ENCODE data around the gene CCBE1.
"Not testable (repeated sequence)": the region's sequence is repeated elsewhere in the genome, so short reads cannot be mapped to it uniquely, and the experiment has no call there.

The CCBE1 gene

DNA sequence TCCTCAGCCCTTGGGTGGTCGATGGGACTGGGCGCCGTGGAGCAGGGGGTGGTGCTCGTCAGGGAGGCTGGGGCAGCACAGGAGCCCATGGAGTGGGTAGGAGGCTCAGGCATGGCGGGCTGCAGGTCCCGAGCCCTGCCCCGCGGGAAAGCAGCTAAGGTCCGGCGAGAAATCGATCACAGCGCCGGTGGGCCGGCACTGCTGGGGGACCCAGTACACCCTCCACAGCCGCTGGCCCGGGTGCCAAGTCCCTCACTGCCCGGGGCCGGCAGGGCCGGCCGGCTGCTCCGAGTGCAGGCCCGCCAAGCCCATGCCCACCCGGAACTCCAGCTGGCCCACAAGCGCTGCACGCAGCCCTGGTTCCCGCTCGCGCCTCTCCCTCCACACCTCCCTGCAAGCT, 16.9 kb upstream of the CCBE1 start:
- not testable (repeated sequence) for DNase-seq

DNA sequence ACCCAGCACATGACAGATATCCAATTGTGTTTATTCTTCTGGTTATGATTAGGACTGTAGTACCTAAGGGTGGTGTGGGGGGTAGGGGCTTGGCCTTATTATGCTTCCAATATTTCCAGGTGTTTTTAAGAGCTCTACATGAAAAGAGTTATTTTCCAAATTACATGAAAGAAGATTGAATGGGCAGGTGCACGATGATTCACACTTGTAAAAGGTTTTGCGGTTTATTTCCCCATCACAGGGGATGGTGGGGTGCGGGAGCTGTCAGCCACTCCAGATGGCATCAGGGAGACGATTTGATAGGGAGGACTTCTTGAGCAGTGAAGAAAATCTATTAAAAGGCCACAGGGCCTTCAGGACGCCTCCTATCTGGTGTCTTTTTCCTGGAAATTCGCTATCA, 15.1 kb upstream of the CCBE1 start:
- no peak for DNase-seq

DNA sequence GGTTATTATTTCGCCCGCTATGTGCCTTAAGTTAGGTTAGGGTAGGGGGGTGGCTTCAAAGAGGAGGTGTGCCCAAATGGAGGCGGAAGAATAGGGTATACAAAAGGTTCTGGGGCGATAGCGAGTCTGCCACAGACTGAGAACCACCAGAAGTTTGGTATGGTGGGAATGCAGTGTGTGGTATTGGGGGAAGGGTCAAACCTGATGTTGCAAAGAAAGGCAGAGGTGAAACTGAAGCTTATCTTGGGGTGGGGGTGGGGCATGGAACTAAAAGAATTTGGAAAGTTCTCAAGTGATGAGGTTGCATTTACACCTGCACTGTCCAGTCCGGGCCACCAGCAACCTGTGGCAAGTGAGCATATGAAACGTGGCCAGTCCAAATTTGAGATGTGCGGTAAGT, 11.8 kb upstream of the CCBE1 start:
- no peak for DNase-seq

DNA sequence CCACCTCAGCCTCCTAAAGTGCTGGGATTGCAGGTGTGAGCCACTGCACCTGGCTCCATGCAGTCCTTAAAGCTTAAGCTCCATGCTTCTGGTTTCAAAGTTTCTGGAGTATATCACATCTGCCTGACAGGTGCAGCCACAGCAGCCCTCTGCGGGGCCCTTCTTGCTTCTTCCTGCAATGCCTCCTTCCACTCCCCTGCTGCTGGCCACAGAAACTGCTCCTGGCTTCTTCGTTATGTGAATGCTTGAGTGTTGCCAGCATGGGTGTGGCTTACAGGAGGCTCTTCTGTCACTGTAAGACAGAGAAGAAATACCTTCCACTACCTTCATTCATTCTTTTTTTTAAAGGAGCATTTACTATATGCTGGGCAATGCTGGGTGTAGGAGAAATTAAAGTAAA, 10.1 kb upstream of the CCBE1 start:
- no peak for DNase-seq

DNA sequence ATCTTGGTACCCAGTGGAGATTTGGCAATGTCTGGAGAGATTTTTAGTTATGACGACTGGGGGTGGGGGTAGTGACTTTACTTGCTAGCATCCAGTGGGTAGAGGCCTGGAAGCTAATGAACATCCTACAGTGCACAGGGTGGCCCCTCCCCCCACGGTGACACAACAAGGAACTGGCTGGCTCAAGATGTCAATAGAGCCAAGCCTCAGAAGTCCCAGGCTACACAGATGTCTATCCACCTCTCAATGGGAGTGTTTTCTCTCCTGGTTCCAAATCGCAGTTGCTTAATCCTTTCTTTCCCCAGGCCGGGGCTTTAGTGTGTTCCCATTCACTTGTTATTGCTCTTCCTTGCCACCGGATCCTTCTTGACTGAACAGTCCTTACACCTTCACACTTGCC, 9.3 kb upstream of the CCBE1 start:
- DNase-seq = no peak

DNA sequence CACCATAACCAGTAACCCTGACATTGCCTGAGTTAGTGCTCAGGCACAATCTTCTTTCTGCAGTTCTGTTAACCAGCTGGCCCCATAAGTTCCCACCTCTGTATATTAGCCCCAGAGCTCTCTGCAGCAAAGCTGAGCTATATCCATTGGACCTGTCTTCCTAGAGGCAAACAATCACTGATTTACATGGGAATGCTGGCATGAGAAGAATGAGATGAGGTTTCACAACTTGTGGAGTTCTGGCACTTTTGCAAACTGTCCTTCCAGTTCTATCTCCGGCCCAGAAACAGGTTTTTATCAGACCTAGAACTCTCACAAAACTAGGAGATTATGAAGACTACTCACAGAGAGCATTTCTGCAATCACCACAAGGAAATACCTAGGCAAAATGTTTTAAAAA, 7.9 kb upstream of the CCBE1 start:
- no peak for DNase-seq

DNA sequence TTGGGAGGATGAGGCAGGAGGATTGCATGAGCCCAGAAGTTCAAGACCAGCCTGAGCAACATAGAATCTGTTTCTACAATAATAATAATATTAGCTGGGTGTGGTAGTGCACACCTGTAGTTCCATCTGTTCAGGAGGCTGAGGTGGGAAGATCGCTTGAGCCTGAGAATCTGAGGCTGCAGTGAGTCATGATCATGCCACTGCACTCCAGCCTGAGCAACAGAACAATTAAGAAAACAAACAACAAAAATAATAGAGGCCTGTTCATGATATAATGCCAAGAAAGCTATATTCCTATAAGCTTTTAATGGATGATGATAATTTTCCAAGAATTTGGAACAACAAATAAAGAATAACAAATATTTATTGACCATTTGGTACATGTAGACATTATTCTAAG, 6.9 kb upstream of the CCBE1 start:
- peak; percentile 42 for DNase-seq

DNA sequence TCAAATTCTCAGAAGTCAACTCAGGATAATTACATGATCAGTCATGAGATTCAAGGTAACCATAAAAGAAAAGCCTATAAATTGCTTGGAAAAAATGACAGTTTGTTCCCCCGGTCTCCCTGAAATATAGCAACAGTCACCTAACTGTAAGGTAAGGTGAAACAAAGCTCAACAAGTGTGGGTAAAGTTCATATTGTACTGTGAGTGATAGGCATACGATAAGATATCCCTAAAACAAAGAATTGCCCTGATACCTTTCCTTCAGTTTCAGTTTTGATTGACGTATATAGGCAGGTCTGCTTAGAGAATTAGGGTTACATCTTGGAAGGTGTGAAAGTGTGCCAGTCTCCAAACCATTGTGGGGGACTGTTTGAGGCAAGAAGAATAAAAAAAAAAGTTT, 4.0 kb upstream of the CCBE1 start:
- DNase-seq = no peak

DNA sequence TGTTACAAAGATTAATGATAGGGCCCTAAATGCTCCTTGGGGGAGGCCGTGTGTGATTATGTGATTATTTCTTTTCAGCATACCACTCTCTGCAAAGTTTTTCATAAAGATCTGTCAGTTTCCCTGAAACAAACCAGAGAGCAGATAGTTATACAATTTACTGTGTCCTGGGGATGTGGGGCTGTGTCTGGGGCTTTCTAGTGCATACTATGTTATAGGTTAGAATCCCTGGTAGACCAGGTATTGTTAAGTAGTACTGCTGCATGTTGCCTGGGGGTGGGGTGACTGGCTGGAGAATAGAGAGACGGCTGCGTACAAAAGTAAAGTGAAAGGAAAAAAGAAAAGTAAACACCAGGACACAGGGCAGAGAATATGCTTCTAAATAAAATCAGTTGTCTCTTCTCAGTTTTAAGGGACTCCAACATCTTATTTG, 3.3 kb upstream of the CCBE1 start:
- no peak for DNase-seq

DNA sequence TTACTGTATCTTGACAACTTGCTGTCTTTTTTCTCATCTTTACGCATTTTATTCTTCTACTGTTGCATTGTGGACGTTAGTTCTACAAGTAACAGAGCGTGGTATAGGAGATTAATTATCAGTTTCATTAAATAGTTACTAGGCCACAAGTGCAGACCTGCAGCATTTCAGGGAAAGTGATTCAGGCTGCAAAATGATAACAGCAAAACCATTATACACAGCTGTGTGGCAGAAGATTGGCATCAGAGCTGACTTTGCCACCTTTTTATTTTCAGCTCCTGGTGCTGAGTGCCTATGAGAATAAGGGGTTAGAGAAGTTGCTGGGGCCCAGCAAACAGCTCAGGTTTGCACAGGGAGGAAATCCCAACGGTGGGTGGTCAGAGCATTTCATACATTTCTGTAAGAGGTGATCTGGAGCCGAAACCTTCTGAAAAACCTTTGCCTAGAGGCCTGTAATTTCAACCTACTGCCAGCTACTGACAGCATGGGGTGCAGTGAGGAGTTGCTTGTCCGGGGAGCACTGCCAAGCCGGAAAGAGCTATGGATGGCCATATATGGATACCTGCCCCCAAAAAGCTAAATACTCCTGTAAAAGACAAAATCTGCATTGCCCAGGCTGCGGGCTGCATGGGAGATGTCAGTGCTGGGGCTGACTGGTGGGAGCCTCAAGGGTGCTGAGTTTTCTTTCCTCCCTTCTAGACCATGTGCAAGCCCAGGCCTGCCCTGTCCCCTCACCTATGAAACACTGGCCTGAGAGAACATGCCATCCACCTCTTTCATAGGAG, 2.7 kb upstream of the CCBE1 start:
- no peak for DNase-seq

DNA sequence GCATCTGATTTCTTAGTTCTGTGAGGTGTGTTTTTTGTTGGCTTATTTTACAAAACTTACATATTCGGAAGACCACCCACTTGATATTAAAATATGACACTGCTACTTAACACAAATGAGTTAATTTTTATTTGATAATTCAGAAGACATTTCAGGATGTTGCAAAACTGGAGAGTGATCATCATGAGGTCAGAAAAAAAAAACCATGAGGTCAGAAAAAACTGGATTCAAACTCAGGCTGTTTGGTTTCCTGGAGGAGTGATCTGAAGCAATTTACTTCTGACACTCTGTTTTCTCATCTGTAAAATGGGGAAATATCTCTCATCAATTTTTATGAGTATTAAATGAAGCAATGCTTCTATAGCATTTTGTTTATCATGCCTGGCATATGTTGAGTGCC, 1.8 kb upstream of the CCBE1 start:
- no peak for DNase-seq

DNA sequence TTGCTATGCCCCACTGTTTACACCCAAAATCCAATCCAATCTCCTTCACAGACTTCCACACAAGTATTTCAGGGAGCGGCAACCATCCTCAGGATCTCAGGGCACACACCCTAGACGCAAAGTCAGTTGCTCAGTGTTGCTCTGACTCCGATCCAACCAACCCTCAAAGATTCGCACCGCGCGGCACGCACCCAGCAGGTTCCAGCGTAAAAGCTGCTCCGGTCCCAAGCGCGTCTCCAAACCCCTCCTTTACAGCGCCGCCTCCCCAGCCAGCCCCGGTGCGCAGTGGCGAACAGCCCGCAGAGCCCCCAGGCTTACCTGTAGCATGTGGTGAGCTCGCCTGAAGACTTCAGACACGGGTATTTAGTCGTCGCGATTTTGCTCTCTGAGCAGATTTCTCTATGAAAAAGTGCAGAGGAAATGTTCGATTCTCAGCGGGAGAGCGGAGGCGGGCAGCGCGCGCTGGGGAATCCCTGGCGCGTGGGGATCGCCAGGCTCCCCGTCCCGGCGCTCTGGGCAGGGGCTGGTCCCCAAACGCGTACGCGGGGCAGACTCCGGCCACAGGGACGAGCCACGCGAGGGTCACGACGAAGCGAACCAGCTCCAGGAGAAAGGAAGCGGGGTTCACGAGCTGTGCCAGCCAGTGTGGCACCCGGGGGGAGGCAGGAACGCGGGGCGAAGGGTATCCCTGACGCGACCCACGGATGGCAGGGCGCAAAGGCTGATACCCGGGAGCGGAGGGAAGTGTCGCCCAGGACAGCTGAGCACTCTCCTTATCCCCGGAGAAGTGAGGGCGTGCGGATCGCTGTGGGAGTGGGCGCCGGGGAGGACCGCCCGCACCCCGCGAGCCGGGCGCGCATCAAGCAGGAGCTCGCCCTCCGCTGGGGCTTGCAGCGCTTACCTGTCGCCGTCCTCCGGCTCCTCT, 650 bp downstream of the CCBE1 start:
- DNase-seq = peak; percentile 76

DNA sequence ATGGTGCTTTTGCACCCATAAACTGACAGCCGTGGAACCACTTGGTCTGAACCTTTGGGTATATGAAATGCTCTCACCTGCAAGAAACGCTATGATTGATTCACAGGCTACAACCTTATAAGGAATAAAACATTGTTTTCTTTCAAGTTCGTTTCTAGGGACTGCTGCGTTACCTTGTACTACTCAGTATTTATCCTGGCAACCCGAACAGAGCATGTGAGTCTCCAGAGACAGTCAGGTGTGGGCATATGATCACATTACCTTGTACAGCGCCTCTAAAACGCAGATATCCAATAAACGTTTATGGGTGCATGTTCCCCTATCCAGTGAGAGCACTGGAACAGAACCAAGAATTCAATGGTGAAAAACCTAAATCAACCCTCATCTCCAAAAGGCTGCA, 1.7 kb downstream of the CCBE1 start:
- DNase-seq = no peak

DNA sequence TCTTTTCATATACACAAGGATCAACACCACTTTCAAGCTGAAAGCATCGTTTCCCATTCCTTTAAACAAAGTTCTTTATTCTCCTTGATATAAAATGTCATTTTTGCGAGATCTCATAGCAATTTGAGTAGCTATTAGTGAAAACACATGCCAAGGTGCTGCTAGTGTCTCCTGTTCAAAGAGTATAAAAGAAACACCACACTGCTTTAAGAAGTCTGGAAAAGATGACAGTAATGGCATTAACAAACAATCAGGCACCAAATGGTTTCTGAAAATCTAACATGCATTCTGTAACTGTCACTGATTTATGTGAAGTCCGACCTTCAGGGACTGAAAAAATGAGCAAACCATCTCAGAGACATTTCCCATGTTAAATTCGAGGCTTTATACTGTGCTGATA, 2.4 kb downstream of the CCBE1 start:
- no peak for DNase-seq

DNA sequence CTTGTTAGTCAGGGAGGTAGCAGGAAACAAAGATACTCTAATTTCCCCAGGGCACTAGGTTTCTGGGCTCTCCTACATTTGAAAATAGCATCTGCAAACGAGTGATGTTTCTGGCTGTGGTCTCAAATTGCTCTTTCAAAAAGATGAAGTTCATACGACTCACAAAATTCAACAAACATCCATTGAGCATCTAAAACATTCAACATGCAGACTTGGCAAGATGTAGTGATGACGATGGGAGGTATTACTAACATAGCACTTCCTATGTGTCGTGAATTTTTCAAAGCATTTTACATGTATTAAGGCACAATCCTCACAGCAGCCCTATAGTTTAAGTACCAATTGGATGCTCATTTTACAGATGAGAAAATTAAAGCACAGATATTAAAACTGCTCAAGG, 5.2 kb downstream of the CCBE1 start:
- DNase-seq = no peak

DNA sequence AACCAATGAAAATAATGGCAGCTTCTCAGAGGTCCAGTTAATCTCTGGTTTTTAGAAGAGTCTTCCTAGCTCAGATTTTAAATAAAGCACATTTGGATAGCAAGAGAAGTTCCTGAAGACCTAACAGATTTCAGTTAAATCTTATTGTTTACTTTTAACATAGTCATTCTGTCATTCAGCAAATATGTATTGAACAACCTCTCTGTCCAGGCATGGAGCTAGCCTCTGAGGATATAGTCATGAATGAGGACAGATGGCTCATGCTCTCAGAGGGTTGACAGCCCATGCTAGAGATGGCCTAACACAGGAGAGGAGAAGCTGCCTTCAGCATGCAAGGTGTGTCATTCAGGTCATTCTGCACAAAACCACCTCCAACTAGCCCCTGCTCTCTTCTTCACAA, 6.2 kb downstream of the CCBE1 start:
- peak; percentile 78 for DNase-seq

DNA sequence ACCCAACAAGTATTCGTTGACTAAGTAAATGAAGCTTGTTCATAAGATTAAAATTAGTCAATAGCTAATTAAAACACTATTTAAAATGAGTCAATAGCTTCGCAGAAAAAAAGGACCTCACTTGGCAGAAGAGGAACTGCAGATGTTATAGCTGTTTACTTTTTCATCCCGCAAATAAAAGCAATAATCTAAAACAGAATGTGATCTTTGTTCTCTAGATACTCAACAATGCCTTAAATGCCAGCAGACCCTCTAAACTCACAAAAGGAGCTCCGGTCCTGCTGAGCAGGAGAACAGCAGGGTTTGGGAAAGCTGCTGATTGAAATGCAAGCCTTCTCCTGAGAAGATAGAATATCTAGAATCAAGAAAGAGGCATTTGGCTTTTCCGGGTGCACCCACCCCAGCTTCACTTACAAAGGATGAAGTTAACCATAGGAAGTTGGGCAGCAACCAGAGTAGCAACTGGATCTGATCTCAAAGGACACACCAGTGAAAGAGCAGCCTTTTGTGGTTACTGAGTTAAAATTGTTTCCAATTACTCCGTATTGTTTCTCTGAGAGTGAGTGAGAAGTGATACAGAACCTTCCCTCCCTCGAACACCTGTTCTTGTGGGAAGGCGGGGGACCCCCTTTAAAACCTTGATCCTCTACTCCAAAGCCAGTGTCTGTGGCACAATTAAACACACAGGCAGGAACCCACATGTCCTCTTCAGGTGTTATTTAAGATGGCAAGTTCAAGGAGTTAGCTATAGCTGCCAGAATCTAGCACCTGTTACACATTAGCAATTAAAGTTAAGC, 6.8 kb downstream of the CCBE1 start:
- no peak for DNase-seq

DNA sequence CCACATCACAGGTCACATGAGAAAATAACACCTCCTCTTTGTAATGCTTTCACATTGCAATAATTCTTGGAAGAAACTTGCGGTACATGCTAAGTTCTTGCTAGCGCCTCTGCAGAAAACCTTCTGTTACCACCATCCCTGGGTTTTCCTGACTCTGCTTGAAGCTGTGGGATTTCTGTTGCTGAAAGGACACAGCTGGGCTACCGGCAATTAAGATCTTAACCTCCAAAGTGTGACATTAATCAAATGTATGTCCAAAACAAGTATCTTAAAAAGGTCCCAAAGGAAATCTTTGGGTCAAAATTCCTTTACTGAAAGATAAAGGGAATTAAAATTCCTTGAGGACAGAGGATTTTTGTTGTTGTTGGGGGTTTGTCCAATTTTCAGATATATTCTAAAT, 7.5 kb downstream of the CCBE1 start:
- no peak for DNase-seq

DNA sequence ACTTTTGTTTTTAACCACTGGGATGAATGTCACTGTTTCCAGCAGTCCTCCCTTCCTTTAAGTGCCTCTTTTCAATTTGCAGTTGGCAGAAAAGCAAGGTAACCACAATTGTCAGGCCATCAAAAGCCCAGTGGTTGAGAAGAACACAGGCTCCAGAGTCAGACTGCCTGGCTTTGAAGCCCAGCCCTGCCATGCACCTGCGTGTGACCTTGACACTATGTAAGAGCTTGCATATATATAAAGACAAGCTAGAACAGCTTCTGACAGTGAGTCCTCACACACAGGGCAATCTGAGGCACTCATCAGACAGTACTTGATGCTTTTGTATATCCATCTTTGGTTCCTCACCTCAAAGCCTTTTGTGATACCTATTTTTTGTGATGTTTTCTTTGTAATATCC, 11.0 kb downstream of the CCBE1 start:
- no peak for DNase-seq

DNA sequence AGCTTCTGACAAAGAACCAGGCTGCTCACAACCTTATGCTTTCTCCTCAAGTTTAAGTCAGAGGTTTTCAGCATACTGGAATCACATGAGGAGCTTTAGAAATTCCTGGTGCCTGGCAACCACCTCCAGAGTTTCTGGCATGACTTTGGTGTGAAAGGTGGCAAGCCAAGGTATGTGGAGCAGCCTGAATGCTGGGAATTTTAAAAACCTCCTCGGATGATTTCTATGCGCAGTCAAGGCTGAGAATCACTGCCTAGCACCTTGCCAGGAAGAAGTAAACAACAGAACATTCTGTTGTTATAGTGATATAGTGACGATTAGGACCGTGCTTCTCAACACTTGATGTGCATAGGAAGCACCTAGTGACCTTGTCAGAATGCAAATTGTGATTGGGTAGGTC, 11.7 kb downstream of the CCBE1 start:
- no peak for DNase-seq

DNA sequence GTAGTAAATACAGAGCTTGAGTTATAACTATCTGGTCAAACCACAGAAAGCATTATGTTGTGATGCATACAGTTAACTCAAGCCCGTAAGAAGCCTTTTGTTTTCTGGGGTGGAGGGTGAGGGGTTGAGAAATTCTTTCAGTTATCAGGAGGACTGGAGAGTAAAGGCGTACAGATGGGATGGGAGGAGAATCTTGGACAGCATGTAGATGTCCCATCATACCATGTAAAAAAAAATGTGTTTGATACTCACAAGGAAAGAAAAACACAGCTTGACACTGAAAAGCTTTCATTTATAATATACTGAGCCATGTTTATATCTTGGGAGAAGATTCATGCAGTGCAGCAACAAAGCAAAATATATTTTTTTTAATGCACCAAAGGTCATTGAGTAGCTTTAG, 12.4 kb downstream of the CCBE1 start:
- no peak for DNase-seq

DNA sequence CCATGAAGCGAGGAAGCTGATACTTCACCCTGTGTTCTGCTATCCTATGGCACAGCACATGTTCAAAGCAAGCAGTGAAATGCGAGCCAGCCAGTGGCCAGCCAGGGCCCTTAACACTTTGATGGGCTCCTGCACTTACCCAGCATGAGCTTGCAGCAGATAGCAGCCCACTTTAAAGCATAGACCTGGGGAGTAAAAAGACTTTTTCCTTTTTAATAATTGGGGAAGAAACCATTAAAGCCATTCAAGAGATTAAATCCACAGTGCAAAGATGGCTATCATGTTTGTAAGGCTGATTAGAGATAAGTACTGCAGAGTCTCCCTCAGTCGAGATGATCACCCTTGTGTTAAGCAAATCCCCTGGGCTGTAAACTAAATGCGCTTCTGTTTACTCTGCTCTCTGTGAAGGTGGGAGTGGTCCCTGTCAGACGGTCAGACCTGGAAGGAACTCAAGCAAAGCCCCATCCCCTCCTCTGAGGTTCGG, 15.7 kb downstream of the CCBE1 start:
- DNase-seq = no peak

DNA sequence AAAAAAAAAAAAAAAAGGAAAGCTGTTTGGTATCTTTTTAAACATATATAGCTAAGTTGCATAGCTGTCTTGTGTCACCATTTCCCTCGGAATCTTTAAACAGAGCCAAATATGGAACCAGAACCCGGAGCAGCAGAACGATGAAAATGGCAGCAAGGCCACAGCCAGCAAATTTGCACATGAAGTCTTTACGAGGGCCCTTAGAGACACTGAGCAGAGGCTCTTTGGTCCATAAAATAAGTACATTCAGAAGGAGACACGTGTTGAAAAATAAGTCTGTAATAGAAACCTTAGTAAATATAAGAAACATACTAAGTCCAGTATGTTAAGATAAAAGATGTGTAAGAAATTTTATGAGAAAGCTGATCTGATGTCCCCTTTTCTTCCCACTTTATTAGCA, 16.2 kb downstream of the CCBE1 start:
- no peak for DNase-seq
